Mammary epithelial cell (primary cell): ENCODE measurements around the gene ZNRF1.

Source experiments
- CTCF ChIP-seq, 2 donors: IDR thresholded peaks in 1 of 2; conservative IDR thresholded peaks in 1 of 2; 2 replicates each; pipeline ENCODE4 v1.5.1; 2011 to 2012; ENCODE audit warnings: inconsistent platforms in 2 of 2, low read length in 2 of 2, mild to moderate bottlenecking in 2 of 2, control low read depth in 1 of 2, low read depth in 1 of 2; ENCODE audit not compliant: insufficient read depth in 1 of 2; ENCODE audit errors: extremely low read depth in 1 of 2
- EZH2 ChIP-seq: IDR thresholded peaks from 2 replicates; pipeline ENCODE4 v1.6.1; 2012; ENCODE audit warnings: low read length, inconsistent platforms, borderline replicate concordance

GRCh38 chr16:75019586-75019985 is 20.8 kb downstream of the ZNRF1 start:
- TF ChIP-seq CTCF (conservative IDR thresholded peaks at IDR 0.05 in 1 of 2, IDR thresholded peaks at IDR 0.05 in 1 of 2; ENCODE audit: extremely low read depth in 1 of 2, insufficient read depth in 1 of 2, low read depth in 1 of 2, low read length in 2 of 2) (no peak), EZH2 (no peak)
